ENCODE measurements around the gene C11orf65.

Gene C11orf65

GRCh38 chr11:108370315-108370714 is 97.0 kb downstream of the C11orf65 start:
- TF ChIP-seq REST (IDR thresholded peaks at IDR 0.05; ENCODE audit: insufficient read depth in 1 of 2, low read depth in 2 of 2, low read length in 2 of 2) (no peak), POLR2AphosphoS5 (IDR thresholded peaks at IDR 0.05; ENCODE audit: low read depth, low read length) (no peak), SIN3A (IDR thresholded peaks at IDR 0.05; ENCODE audit: borderline replicate concordance, insufficient read depth, low read length) (no peak), TAF1 (IDR thresholded peaks at IDR 0.05; ENCODE audit: borderline replicate concordance, insufficient read depth, low read length) (no peak), FOXP2 (optimal IDR thresholded peaks at IDR 0.05; ENCODE audit: borderline replicate concordance, extremely low read depth, extremely low read length, insufficient read depth) (no peak)

- TF ChIP-seq FOXP2 (optimal IDR thresholded peaks at IDR 0.05; ENCODE audit: borderline replicate concordance, extremely low read depth, extremely low read length, insufficient read depth) (no peak), SIN3A (IDR thresholded peaks at IDR 0.05; ENCODE audit: borderline replicate concordance, insufficient read depth, low read length) (no peak), TAF1 (IDR thresholded peaks at IDR 0.05; ENCODE audit: borderline replicate concordance, insufficient read depth, low read length) (no peak), REST (IDR thresholded peaks at IDR 0.05; ENCODE audit: insufficient read depth in 1 of 2, low read depth in 2 of 2, low read length in 2 of 2) (no peak), POLR2AphosphoS5 (IDR thresholded peaks at IDR 0.05; ENCODE audit: low read depth, low read length) (no peak)
Observed at GRCh38 chr11:108369064-108369463, 98.3 kb downstream of the C11orf65 start.

- no peak for TF ChIP-seq POLR2AphosphoS5 (IDR thresholded peaks at IDR 0.05; ENCODE audit: low read depth, low read length)
- TF ChIP-seq REST (IDR thresholded peaks at IDR 0.05; ENCODE audit: insufficient read depth in 1 of 2, low read depth in 2 of 2, low read length in 2 of 2), result no peak
- no peak for TF ChIP-seq TAF1 (IDR thresholded peaks at IDR 0.05; ENCODE audit: borderline replicate concordance, insufficient read depth, low read length)
- TF ChIP-seq FOXP2 (optimal IDR thresholded peaks at IDR 0.05; ENCODE audit: borderline replicate concordance, extremely low read depth, extremely low read length, insufficient read depth), result no peak
- TF ChIP-seq SIN3A (IDR thresholded peaks at IDR 0.05; ENCODE audit: borderline replicate concordance, insufficient read depth, low read length), result no peak
Observed at GRCh38 chr11:108368134-108368533, 99.2 kb downstream of the C11orf65 start.

GRCh38 chr11:108364159-108364558 is 103.2 kb downstream of the C11orf65 start:
- TF ChIP-seq FOXP2 (optimal IDR thresholded peaks at IDR 0.05; ENCODE audit: borderline replicate concordance, extremely low read depth, extremely low read length, insufficient read depth), result no peak
- no peak for TF ChIP-seq REST (IDR thresholded peaks at IDR 0.05; ENCODE audit: insufficient read depth in 1 of 2, low read depth in 2 of 2, low read length in 2 of 2)
- TF ChIP-seq TAF1 (IDR thresholded peaks at IDR 0.05; ENCODE audit: borderline replicate concordance, insufficient read depth, low read length), result no peak
- TF ChIP-seq POLR2AphosphoS5 (IDR thresholded peaks at IDR 0.05; ENCODE audit: low read depth, low read length), result no peak
- TF ChIP-seq SIN3A (IDR thresholded peaks at IDR 0.05; ENCODE audit: borderline replicate concordance, insufficient read depth, low read length), result no peak

GRCh38 chr11:108351468-108351867 is 115.9 kb downstream of the C11orf65 start:
- TF ChIP-seq REST (IDR thresholded peaks at IDR 0.05; ENCODE audit: insufficient read depth in 1 of 2, low read depth in 2 of 2, low read length in 2 of 2) (no peak), TAF1 (IDR thresholded peaks at IDR 0.05; ENCODE audit: borderline replicate concordance, insufficient read depth, low read length) (no peak), FOXP2 (optimal IDR thresholded peaks at IDR 0.05; ENCODE audit: borderline replicate concordance, extremely low read depth, extremely low read length, insufficient read depth) (no peak), SIN3A (IDR thresholded peaks at IDR 0.05; ENCODE audit: borderline replicate concordance, insufficient read depth, low read length) (no peak), POLR2AphosphoS5 (IDR thresholded peaks at IDR 0.05; ENCODE audit: low read depth, low read length) (no peak)

Measured in PFSK-1 (cell line).